KOPT-K1 (cell line): Measurements from ENCODE around the gene LAMB2.

Experiments
- H3K27ac ChIP-seq: fragments of 200-600 bp; sonication (generic); 2 replicates; pipeline ENCODE4 v1.5.1; 2016; ENCODE audit warnings: antibody characterized with exemption, mild to moderate bottlenecking, low read depth, low read length; ENCODE audit not compliant: poor library complexity, severe bottlenecking
- H3K36me3 ChIP-seq: fragments of 200-600 bp; sonication (generic); 2 replicates; pipeline ENCODE4 v1.5.1; 2017; ENCODE audit warnings: antibody characterized with exemption, mild to moderate bottlenecking, low read length, moderate library complexity; ENCODE audit not compliant: insufficient read depth
- H3K9me3 ChIP-seq: fragments of 200-600 bp; sonication (generic); 2 replicates; pipeline ENCODE4 v1.5.1; 2017; ENCODE audit warnings: antibody characterized with exemption, low read length, mild to moderate bottlenecking; ENCODE audit not compliant: insufficient read depth, poor library complexity, severe bottlenecking

The LAMB2 gene

DNA sequence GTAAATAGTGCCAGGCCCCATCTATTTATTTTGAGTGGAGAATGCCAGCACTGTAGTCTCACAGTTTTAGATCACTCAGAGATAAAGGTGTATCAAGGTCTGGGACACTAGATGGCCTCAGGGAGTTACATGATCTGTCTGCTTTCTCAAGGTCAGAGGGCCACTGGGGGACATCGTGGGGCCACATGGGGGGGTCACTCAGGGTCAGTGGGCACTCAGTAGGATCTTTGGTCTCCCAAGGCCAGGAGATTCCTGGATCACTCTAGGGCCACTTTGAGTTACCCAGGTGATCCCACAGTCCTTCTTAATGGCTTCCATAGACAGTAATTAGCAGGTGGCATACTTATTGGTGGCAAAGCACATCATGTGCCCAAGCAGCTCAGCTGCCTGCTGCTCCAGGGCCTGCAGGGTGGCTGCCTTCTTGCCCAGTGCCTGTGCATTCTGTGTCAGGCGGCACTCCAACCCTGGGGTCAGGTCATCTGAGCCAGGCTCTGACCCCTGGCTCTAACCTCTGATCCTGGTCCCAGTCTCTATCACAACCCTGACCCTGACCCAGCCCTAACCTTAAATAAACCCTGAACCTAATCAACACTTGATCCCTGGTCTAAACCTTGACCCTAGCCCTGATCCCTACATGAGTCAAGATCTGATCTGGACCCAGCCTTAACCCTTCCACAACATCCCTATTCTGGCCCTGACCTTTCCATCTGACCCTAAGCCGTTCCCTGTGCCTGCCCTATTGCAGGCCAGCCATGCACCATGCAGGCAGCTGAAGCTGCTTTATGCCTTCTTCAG, 1.8 kb upstream of the LAMB2 start:
- no peaks in the 10 kb centered on the region for H3K9me3 ChIP-seq
- H3K27ac ChIP-seq: no peak overlapping the region
- H3K36me3 ChIP-seq: no peaks in the 10 kb centered on the region

DNA sequence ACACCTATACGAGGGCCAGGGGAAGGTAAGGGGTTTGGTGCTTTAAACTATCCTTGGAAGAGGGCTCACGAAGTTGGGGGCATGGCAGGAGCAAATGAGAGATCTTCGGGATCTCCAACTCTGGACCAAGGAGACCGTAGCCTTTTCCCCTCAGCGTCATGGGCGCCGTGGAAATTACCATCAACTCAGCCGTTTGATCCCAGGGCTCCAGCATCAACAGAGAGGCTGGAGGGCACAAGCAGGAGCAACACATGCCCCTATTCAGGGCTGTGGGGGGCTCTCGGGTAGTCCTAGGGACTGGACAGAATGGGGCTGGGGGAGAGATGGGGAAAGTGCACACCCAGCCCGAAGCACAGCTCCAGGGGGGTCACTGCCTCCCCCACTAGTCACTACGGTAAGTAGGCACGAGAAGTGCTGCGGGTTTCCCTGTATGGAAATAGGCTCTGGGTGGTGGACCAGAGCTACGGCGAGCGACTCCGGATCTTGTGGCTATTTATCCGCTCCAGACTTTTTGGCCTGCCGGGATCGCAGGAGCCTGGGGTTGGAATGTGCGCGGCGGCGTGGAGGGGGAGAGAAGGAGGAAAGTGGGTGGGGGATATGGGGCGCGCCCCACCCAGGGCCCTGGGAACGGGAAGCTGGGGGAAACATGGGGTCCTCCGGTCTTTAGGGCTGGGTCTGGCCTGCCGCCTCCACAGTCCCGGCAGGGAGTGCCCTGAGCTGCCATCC, 539 bp upstream of the LAMB2 start:
- no peak overlapping the region for H3K27ac ChIP-seq
- no peaks in the 10 kb centered on the region for H3K9me3 ChIP-seq
- no peaks in the 10 kb centered on the region for H3K36me3 ChIP-seq

DNA sequence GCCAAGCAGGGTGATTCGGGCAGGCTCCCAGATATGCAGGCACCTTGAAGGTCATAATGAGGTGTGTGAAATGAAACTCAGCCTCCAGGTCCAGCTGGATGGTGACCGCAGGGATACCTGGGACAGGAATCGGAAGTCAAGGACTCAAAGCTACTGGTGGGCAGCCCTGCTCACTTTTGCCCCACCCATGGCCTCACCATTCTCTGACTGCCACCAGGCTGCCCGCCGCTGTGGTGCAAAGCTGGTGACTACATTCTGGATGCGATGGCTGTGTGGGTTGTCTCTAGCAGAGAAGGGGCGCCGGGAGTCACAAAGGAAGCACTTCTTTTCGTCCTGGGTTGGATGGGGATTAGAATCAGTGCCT, 795 bp downstream of the LAMB2 start:
- Histone ChIP-seq H3K36me3 (no peaks in the 10 kb centered on the region), H3K9me3 (no peaks in the 10 kb centered on the region), H3K27ac (no peak overlapping the region)

DNA sequence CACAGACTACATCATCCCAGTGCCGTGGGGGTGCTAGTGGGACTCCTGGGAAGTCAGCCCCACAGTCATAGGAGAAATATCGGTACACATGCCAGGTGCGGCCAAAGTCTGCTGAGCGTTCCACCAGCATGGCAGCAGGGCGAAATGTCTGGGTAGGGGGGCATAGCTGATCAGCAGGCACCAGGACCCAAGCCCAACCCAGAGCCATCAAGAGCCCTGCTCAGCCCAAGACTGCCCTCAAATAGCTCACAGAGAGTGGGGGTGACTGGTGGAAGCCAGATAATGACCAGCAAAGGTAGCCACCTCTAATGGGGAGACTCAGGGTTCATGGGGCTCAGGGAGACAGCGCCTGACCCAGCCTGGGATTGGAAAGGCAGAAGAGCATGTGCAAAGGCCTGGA, 1.3 kb downstream of the LAMB2 start:
- Histone ChIP-seq H3K9me3 (no peaks in the 10 kb centered on the region), H3K27ac (no peak overlapping the region), H3K36me3 (no peaks in the 10 kb centered on the region)

DNA sequence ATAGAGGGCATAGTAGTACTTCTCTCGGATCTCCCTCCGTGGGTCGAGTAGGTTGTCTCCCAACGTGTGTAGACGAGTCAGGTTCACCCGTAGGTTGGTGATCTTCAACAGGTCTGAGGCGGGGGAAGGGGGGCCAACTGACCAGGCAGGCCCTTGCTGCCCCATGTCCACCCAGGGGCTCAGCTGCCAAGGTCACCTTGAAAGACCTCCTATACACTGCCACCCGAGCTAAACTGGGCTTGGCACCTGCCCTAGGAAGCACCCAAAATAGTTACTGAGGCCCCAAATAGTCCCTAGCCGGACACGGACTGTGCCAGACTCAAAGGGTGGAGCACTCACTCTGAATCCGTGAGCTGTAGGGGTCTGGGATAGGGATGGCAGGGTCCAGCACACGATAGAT, 1.8 kb downstream of the LAMB2 start:
- H3K9me3 ChIP-seq: no peaks in the 10 kb centered on the region
- H3K36me3 ChIP-seq: no peaks in the 10 kb centered on the region
- no peak overlapping the region for H3K27ac ChIP-seq

DNA sequence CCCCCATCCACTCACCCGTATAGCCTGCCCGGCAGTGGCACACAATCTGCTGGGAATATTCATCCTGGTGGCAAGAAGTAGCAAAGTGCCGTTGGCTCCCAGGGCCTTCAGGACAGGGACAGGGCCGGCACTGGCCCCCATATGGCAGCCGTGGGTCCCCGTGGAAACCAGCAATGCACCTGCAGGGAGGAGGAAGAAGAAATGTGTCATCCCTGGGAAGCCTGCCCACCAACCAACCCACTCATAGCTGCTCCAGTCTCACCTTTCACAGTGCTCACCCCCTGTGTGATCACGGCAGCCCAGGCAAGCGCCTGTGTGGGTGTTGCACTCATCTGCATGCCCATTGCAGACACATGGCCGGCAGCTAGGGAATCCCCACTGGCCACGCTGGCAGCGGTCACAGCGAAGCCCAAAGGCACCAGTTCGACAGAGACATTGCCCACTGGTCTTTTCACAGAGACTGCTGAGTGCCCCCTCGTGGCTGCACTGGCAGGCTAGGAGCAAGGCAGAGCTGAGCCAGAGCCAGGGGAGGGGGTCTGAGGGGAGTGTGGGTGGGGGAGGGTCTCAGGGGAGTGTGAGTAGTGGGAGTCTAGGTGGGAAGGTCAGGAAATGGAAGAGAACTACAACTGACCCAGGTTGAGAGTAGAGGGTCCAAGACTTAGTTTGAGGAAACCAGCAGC, 7.7 kb downstream of the LAMB2 start:
- no peaks in the 10 kb centered on the region for H3K9me3 ChIP-seq
- no peaks in the 10 kb centered on the region for H3K36me3 ChIP-seq
- no peak overlapping the region for H3K27ac ChIP-seq

DNA sequence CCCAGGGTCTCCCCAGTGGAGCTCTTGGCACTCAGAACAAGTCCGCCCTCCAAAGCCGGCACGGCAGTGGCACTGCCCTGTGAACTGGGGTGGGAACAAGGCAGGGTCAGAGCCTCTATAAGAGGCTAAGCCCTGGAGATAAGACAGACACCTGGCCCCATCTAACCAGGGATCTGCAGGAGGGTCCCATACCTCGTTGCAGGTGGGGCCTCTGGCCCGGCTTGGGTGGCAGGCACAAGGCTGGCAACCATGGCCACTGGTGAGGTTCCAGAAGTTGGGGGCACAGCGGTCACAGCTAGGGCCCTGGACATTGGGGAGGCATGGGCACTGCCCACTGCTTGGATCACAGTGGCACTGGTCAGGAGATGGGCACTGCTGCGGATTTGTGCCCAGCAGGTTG, 8.6 kb downstream of the LAMB2 start:
- Histone ChIP-seq H3K36me3 (peaks cover under 1% of the 10 kb centered on the region; the same call in 1 of the 2 replicates), H3K9me3 (no peaks in the 10 kb centered on the region), H3K27ac (no peak overlapping the region)

DNA sequence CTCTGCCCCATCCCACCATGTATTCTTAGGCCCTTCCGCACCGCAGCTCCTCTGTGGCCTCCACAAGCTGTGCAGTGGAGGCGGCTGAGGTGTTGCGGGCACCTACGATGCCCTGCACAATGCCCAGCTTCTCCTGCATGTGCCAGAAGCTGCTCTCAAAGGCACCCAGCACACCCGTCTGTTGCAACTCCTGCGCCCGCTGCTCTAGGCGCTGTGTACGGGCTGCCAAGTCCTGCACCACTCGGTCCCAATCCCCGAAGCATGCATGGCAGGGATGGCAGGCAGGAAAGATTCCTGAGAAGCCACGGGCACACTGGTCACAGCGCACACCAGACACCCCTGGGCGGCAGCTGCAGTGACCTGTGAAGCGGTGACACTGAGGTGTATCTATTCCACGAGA, 9.2 kb downstream of the LAMB2 start:
- Histone ChIP-seq H3K36me3 (peaks cover 5% of the 10 kb centered on the region), H3K27ac (no peak overlapping the region), H3K9me3 (no peaks in the 10 kb centered on the region)

DNA sequence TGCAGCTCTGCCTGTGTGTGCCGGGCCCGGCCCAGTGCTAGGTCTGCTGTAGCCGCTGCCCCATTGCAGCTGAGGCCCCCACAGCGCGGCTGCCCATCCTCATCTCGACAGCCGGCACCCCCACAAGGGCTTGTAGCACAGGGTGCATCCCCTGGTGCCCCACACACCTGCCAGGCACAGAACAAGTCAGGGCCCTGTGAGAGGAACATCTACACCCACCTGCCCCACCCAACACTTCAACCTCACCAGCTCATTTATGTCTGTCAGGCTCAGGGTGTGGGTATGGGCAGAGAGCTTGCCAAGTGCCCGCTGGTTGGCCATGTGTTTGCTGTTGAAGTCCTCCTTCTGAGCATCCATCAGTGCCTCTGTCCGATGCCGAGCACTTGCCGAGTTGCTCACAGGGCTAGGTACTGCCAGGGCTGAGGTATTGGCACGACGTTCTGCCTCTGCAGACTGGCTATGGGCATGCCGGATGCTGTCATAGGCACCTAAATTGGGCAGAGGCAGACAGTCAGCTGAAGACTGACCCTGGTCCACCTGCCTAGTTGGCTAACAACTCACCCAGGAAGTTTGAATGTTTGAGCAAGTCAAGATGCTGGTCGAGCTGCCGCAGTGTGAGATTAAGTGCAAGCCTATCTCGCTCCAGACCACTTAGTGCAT, 9.8 kb downstream of the LAMB2 start:
- H3K27ac ChIP-seq: no peak overlapping the region
- peaks cover 12% of the 10 kb centered on the region for H3K36me3 ChIP-seq

DNA sequence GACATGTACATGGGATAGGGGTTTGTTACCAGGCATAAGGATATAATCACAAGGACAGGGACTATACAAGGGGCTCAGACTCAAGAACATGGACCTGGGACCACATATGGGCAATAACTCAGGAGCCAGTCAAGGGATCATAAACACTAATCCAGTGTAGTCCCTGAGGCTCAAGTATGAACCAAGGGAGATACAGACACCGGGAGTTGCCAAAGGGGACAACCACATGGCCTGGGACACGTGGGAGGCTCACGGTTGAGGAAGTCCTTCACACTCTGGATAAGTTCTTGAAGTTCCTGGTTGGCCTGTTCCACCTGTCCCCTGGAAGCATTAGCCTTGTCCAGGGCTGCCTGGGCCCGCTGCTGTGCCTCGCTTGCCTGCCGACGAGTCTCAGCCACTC, 10.4 kb downstream of the LAMB2 start:
- peaks cover 18% of the 10 kb centered on the region for H3K36me3 ChIP-seq
- H3K9me3 ChIP-seq: no peaks in the 10 kb centered on the region
- H3K27ac ChIP-seq: no peak overlapping the region

More for the DNA sequence above, 9.8 kb downstream of the LAMB2 start:
- H3K9me3 ChIP-seq: no peaks in the 10 kb centered on the region

DNA sequence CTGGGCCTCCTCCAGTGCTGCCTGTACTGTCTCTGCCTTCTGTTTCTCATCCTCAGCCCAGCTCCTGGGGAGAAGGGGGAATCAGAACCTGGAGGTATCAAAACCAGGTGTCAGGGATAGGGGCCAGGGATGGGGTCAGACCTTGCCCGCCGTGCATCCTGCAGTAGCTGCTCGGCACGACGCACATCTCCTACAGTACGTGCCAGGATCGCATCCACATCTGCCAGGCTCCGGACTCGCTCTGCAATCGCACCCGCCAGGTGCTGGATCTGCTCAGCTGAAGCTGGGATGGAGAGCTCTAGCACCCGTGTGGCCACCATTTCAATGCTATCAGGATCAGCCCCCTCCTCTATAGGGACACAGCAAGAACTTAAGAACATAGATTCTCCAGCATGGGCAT, 10.8 kb downstream of the LAMB2 start:
- peak overlapping the region; percentile 82 for H3K27ac ChIP-seq
- no peaks in the 10 kb centered on the region for H3K9me3 ChIP-seq

DNA sequence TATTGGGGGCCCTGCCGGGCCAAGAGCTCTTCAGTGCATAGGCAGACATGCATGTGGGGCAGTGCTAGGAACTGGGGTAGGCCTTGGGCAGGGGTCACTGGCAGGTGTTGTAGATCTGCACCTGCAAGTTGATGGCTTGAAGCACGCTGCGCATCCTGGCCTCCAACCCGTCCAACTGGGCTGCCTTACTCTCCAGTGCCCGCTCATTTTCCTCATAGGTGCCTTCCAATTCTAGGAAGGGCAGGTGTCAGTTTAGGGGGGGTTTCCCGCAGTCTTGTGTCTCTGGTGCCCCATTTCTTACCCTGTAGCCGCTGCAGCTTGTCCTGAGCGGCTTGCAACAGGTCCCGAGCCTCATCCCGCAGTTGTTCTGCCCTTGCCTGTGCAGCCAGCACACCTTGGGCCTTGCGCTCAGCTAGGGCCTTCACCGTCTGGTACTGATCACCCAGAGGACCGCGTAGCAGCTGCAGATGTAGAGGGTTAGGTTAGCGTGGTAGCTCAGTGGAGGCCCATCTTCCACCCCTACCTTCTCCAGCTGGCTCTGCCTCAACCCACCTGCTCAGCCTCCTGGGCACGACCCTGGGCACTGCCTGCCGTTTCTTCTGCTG, 11.6 kb downstream of the LAMB2 start:
- Histone ChIP-seq H3K27ac (peak overlapping the region; percentile 82), H3K36me3 (peaks cover 30% of the 10 kb centered on the region)

More for the DNA sequence above, 10.8 kb downstream of the LAMB2 start:
- peaks cover 22% of the 10 kb centered on the region for H3K36me3 ChIP-seq

DNA sequence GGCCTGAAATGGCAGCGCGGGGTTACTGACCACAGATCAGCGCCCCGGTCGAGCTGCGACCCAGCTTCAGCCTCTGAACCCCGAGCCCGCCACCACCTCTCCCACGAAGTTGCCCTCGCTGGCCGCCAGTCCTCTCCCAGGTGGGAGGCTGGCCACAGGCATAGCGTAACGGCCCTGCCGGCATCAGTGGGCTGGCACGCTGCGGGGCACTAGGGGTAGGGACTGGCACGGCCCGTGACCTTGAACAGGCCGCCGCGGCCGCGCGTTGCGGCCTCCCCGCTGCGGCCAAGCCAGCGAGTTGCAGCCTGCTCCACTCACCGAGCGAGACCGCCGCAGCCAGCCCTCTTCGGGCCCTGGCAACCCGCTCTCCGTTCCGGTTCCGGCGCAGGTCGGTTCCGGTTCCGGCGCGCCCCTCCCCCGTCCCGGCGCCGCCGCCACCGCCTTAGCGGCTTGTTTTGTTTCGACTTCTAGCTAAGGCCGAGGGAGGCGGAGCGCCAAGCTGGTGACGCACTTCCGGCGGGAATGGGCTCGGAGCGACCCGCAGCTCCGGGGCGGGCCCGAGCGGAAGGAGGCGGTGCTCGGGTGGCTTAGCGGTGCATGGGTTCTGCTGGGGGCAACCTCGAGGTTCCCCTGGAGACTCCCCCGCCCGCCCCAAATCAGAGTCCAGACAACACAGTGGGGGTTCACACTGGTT, 12.3 kb downstream of the LAMB2 start, which contains the start of gene USP19:
TSS of gene USP19 (minus strand) at position 386 of the 694 bp plus-strand sequence. CDS start 1,678 bp downstream, outside the sequence.
- Histone ChIP-seq H3K36me3 (peaks cover 36% of the 10 kb centered on the region), H3K9me3 (no peaks in the 10 kb centered on the region), H3K27ac (peak within 1 kb of the TSS; percentile 82)

More for the DNA sequence above, 11.6 kb downstream of the LAMB2 start:
- H3K9me3 ChIP-seq: no peaks in the 10 kb centered on the region

DNA sequence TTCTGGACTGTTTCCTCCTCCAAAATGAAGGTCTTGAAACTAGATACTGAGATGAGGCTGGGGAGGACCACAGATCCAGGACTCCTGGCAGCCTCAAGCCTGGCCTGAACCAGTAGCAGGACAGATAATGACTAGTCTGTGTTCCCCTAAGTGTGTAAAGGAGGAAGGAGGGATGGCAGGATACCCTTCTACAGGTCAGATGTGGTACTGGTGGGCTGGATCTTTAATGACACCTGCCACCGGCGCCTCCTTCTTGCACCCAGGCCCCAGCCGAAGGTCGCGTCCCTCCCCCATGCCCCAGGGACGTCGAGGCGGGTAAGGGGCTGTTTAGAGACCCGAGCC, 12.8 kb downstream of the LAMB2 start:
- Histone ChIP-seq H3K36me3 (peaks cover 42% of the 10 kb centered on the region), H3K9me3 (no peaks in the 10 kb centered on the region), H3K27ac (peak overlapping the region; percentile 82)
